Measurements from ENCODE around the gene ARHGAP1. TPM values are rescaled to one million over a fixed set of nuclear protein-coding genes. Genes with fewer than 3 reads are reported as not detected.
A peak's percentile ranks its signal among the peaks of the same experiment; 100 is the strongest.

ARHGAP1 gene
- total RNA-seq = 31.9 and 32.2 TPM in 2 replicates
- long read RNA-seq, partial matches to known transcripts = 1 of 7 reads
- long read RNA-seq, other reads (novel, unspliced or antisense) = 2 of 7 reads

GRCh38 chr11:46700241-46701077 is at the start of gene ARHGAP1, which contains the start of gene ZNF408:
ARHGAP1 (minus strand) TSS chr11:46700619; CDS start chr11:46696107, 4,512 bp downstream.
ZNF408 (plus strand) TSS chr11:46701031; CDS start chr11:46701048, 17 bp downstream.
- no peaks in the 10 kb centered on the region for H3K36me3 Mint-ChIP-seq (ENCODE audit: low read depth)
- peak within 1 kb of the TSS; percentile 99 for H3K4me3 Mint-ChIP-seq
- no peaks in the 10 kb centered on the region for H3K27me3 Mint-ChIP-seq (ENCODE audit: low read depth)
- no peak for TF ChIP-seq CTCF (conservative IDR thresholded peaks at IDR 0.05)
- H3K27ac Mint-ChIP-seq (ENCODE audit: unreplicated experiment) = peak within 1 kb of the TSS; percentile 100
- no peaks in the 10 kb centered on the region for H3K9me3 Mint-ChIP-seq
- peaks cover 36% of the 10 kb centered on the region for H3K4me1 Mint-ChIP-seq
- peak; percentile 97 for DNase-seq (ENCODE audit: low read depth, low spot score)

GRCh38 chr11:46747150-46747549 is 46.7 kb upstream of the ARHGAP1 start:
- Mint-ChIP-seq H3K4me3 (no peak overlapping the region), H3K4me1 (no peaks in the 10 kb centered on the region), H3K36me3 (ENCODE audit: low read depth) (peaks cover 33% of the 10 kb centered on the region), H3K9me3 (no peaks in the 10 kb centered on the region), H3K27me3 (ENCODE audit: low read depth) (no peaks in the 10 kb centered on the region), H3K27ac (ENCODE audit: unreplicated experiment) (no peak overlapping the region)
- no peak for TF ChIP-seq CTCF (conservative IDR thresholded peaks at IDR 0.05)
- DNase-seq (ENCODE audit: low read depth, low spot score) = no peak

- H3K9me3 Mint-ChIP-seq = no peaks in the 10 kb centered on the region
- no peaks in the 10 kb centered on the region for H3K4me1 Mint-ChIP-seq
- no peak for DNase-seq (ENCODE audit: low read depth, low spot score)
- no peak for TF ChIP-seq CTCF (conservative IDR thresholded peaks at IDR 0.05)
- H3K4me3 Mint-ChIP-seq = no peak overlapping the region
- H3K27me3 Mint-ChIP-seq (ENCODE audit: low read depth) = no peaks in the 10 kb centered on the region
- peaks cover 39% of the 10 kb centered on the region for H3K36me3 Mint-ChIP-seq (ENCODE audit: low read depth)
- no peak overlapping the region for H3K27ac Mint-ChIP-seq (ENCODE audit: unreplicated experiment)
Observed at GRCh38 chr11:46745995-46746394, 45.6 kb upstream of the ARHGAP1 start.

GRCh38 chr11:46745328-46745727 is 44.9 kb upstream of the ARHGAP1 start:
- no peak overlapping the region for H3K4me3 Mint-ChIP-seq
- no peaks in the 10 kb centered on the region for H3K4me1 Mint-ChIP-seq
- H3K36me3 Mint-ChIP-seq (ENCODE audit: low read depth) = peaks cover 35% of the 10 kb centered on the region
- no peaks in the 10 kb centered on the region for H3K9me3 Mint-ChIP-seq
- H3K27me3 Mint-ChIP-seq (ENCODE audit: low read depth) = no peaks in the 10 kb centered on the region
- DNase-seq (ENCODE audit: low read depth, low spot score) = no peak
- H3K27ac Mint-ChIP-seq (ENCODE audit: unreplicated experiment) = no peak overlapping the region
- TF ChIP-seq CTCF (conservative IDR thresholded peaks at IDR 0.05) = no peak

- no peak for DNase-seq (ENCODE audit: low read depth, low spot score)
- H3K27ac Mint-ChIP-seq (ENCODE audit: unreplicated experiment) = no peak overlapping the region
- H3K4me3 Mint-ChIP-seq = no peak overlapping the region
- no peaks in the 10 kb centered on the region for H3K4me1 Mint-ChIP-seq
- no peak for TF ChIP-seq CTCF (conservative IDR thresholded peaks at IDR 0.05)
- H3K27me3 Mint-ChIP-seq (ENCODE audit: low read depth) = no peaks in the 10 kb centered on the region
- H3K36me3 Mint-ChIP-seq (ENCODE audit: low read depth) = peaks cover 38% of the 10 kb centered on the region
- H3K9me3 Mint-ChIP-seq = no peaks in the 10 kb centered on the region
Observed at GRCh38 chr11:46743693-46744339, 43.4 kb upstream of the ARHGAP1 start.

Measured in neural crest cell (in vitro differentiated cells).